Lower leg skin (tissue), 4 donors: ENCODE measurements around the gene TTYH2. TPM values are rescaled to one million over a fixed set of nuclear protein-coding genes. Genes with fewer than 3 reads are reported as not detected.

Experiments used
- DNase-seq, 2 donors: peaks; one replicate each; pipeline ENCODE4 v3.0.0-alpha.2; 2019; ENCODE audit warnings: low spot score in 2 of 2
- H3K4me3 ChIP-seq: fragments of 200-600 bp; sonication (generic); 2 replicates; pipeline ENCODE4 v1.5.1; 2017; ENCODE audit warnings: mild to moderate bottlenecking, low read depth; ENCODE audit not compliant: poor library complexity, severe bottlenecking
- POLR2A ChIP-seq, 2 donors: fragments of 450-650 bp; IDR thresholded peaks; one replicate each; pipeline ENCODE4 v1.6.1; 2016 to 2017; ENCODE audit warnings: antibody characterized with exemption in 2 of 2, mild to moderate bottlenecking in 1 of 2, moderate library complexity in 1 of 2
- WGBS, 2 donors: methylation state at CpG; one replicate each; pipeline ENCODE4 v1.1.5; 2018; 5-methylcytosine and 5-hydroxymethylcytosine counted together
- intact Hi-C: fragments of 100-400 bp; cut with DNase I; formaldehyde crosslinking; loops from one replicate; pipeline ENCODE4 v1.15.0; 2023; ENCODE audit warnings: low total_unique reads
- total RNA-seq, 4 donors: library from RNA; depleted of rRNA; stranded (reverse); fragments of >200 nt; gene quantifications; one replicate each; pipeline ENCODE4 v1.1.0, GENCODE V29; 2016
- TF ChIP-seq, protein P1 (sequence below), 3 donors: fragments of 450-650 bp; IDR thresholded peaks; one replicate each; pipeline ENCODE4 v1.5.1; 2016; ENCODE audit warnings: antibody characterized with exemption in 3 of 3, mild to moderate bottlenecking in 3 of 3, moderate library complexity in 2 of 3

TTYH2 gene
- total RNA-seq, 4 donors from 2014 or later, result 4.3 to 12.7 (median 8.6) TPM

DNA sequence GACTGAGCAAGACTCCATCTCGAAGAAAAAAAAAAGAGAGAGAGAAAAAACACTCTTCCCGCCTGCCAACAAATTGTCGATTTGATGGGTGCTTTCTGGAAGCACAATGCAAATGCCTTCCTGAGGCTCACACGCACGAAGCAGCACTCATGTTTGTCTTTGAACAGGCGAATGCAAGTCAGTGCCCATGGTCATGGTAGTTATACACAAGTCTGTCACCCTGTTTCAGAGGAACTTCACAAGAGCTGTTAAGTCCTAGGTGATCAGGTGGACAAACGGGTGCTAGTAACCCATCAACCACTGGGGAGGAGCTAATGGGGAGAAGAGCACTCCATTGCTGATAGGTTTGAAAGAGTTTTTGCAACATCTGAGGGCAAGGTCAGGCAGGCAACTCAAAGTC lies 54.2 kb downstream of the TTYH2 start:
- 81 to 92% methylated on average over 7 of the region's 7 CpGs for WGBS, 2 donors
- no peak for TF ChIP-seq POLR2A (IDR thresholded peaks at IDR 0.05)
- TF ChIP-seq, protein P1, sequence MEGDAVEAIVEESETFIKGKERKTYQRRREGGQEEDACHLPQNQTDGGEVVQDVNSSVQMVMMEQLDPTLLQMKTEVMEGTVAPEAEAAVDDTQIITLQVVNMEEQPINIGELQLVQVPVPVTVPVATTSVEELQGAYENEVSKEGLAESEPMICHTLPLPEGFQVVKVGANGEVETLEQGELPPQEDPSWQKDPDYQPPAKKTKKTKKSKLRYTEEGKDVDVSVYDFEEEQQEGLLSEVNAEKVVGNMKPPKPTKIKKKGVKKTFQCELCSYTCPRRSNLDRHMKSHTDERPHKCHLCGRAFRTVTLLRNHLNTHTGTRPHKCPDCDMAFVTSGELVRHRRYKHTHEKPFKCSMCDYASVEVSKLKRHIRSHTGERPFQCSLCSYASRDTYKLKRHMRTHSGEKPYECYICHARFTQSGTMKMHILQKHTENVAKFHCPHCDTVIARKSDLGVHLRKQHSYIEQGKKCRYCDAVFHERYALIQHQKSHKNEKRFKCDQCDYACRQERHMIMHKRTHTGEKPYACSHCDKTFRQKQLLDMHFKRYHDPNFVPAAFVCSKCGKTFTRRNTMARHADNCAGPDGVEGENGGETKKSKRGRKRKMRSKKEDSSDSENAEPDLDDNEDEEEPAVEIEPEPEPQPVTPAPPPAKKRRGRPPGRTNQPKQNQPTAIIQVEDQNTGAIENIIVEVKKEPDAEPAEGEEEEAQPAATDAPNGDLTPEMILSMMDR (IDR thresholded peaks at IDR 0.05), result no peak
- DNase-seq, result no peak
- intact Hi-C loops, result no loop called here
- H3K4me3 ChIP-seq, result no peak overlapping the region

DNA sequence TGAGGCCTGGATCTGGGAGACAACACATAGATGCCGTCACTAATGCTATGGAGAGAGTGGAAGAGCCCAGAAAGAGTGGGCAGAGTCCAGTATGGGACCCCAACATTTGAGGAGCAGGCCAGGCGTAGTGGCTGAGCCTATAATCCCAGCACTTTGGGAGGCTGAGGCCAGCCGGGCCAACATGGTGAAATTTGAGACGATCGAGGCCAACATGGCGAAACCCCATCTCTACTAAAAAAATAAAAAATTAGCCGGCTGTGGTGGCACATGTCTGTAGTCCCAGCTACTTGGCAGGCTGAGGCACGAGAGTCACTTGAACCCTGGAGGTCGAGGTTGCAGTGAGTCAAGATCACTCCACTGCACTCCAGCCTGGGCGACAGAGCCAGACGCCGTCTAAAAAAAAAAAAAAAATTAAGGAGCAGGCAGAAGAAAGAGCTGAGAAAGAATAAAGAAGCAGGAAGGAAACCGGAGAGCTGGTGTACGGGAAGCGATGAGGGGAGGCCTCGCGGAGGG lies 54.7 kb downstream of the TTYH2 start:
- H3K4me3 ChIP-seq, result no peak overlapping the region
- TF ChIP-seq, protein P1 (IDR thresholded peaks at IDR 0.05), result no peak
- TF ChIP-seq POLR2A (IDR thresholded peaks at IDR 0.05), result no peak
- 70 to 73% methylated on average over 17 of the region's 17 CpGs for WGBS, 2 donors
- intact Hi-C loops, result no loop called here
- DNase-seq, result no peak

DNA sequence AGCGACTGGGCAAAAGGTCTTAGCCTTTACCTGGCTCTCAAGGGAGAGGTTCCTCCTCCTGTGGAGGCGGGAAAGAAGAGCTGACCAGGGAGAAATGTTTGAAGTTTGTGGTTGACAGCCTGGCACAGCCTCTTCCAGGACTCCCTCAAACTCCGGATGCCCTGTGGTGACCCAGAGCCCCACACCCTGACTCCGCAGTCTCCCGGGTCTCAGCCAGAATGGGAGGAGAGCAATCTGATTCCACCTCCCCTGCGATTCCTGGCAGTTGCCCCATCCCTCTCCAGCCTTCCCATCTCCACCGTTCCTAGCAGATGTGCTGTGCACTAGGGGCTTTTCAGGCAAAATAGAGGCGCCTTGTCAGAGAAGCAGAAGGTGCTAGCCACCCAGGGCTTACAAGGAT lies 55.2 kb downstream of the TTYH2 start:
- no peak overlapping the region for H3K4me3 ChIP-seq
- 60 to 65% methylated on average over 8 of the region's 8 CpGs for WGBS, 2 donors
- no peak for TF ChIP-seq POLR2A (IDR thresholded peaks at IDR 0.05)
- TF ChIP-seq, protein P1 (IDR thresholded peaks at IDR 0.05), result no peak
- intact Hi-C loops, result no loop called here
- no peak for DNase-seq

DNA sequence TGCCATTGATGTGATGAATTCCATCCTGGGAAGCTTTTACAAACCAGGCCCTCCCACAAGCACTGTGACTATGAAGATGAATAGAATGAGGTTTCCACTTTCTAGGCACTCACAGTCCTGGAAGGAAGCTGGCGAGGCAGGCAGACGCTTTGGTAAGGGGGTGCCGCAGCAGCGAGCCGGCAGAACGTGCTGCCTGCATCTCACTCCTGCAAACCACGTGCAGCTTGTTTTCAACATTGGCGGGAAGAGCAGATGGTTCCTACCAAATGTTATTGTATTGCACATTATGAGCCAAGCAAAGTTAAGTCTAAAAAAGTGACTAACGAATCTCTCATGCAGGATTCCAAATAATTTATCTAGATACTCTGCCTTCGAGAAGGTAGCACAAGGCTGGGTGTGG lies 57.0 kb downstream of the TTYH2 start:
- H3K4me3 ChIP-seq, result no peak overlapping the region
- WGBS, 2 donors, result 63 to 67% methylated on average over 10 of the region's 10 CpGs
- DNase-seq, result no peak
- TF ChIP-seq POLR2A (IDR thresholded peaks at IDR 0.05), result no peak
- TF ChIP-seq, protein P1 (IDR thresholded peaks at IDR 0.05), result no peak
- intact Hi-C loops, result no loop called here

DNA sequence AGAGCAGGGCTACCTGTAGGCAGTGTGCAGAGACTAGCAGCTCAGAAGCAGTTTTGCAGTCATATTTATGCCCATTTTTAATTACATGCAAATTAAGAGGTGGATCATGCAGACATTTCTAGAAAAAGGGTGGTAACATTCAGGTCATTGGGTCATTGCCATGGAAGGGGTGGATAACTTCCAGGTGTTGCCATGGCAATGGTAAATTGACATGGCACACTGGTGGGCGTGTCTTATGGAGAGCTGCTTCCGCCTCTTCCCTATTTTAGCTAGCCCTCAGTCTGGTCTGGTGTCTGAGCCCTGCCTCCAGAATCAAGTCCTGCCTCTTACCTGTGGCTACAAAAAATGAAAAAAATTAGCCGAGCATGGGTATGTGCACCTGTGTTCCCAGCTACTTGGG lies 57.9 kb downstream of the TTYH2 start:
- TF ChIP-seq, protein P1 (IDR thresholded peaks at IDR 0.05), result no peak
- TF ChIP-seq POLR2A (IDR thresholded peaks at IDR 0.05), result no peak
- intact Hi-C loops, result no loop called here
- H3K4me3 ChIP-seq, result no peak overlapping the region
- WGBS, 2 donors, result 76 to 90% methylated on average over 3 of the region's 3 CpGs
- DNase-seq, result no peak

DNA sequence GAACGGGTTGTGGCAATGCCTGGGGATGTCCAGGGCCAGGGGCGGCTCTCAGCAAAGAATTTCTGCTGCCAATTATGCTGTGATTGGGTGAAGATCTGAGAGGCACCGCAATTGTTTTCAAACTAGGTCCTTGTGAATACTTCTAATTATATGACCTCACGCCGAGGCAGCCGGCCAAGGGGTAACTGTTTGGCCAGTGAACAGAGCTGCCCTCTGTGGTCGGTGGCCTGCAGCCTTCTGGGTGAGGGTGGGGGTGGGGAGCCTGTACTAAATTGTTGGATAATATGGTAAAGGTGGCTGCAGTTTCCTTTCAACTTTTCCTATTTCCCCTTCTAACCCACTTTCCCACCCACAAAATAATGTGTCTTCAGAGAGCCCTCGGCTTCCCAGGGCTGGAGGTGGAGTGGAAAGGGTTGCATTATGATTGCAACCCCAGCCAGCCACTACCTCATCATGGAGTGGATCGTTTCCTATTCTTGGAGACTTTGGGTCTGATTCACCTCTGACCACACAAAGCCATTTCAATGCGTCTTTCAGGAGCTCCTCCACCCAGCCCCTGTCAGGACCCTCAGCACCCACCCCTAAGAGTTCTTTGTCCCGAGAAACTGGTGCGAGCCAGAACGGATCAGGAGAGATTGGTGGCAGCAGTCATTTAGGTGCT lies 58.7 kb downstream of the TTYH2 start:
- intact Hi-C loops, result no loop called here
- WGBS, 2 donors, result 64 to 65% methylated on average over 13 of the region's 13 CpGs
- TF ChIP-seq, protein P1 (IDR thresholded peaks at IDR 0.05), result no peak
- TF ChIP-seq POLR2A (IDR thresholded peaks at IDR 0.05), result no peak
- no peak overlapping the region for H3K4me3 ChIP-seq
- DNase-seq, result no peak
